LNCAP (cell line): ENCODE measurements around the gene NTM.

Experiments used
- TF ChIP-seq, protein P1 (sequence below): fragments of 450-650 bp; IDR thresholded peaks from 2 replicates; pipeline ENCODE4 v1.5.1; 2017; ENCODE audit warnings: mild to moderate bottlenecking

NTM gene

DNA sequence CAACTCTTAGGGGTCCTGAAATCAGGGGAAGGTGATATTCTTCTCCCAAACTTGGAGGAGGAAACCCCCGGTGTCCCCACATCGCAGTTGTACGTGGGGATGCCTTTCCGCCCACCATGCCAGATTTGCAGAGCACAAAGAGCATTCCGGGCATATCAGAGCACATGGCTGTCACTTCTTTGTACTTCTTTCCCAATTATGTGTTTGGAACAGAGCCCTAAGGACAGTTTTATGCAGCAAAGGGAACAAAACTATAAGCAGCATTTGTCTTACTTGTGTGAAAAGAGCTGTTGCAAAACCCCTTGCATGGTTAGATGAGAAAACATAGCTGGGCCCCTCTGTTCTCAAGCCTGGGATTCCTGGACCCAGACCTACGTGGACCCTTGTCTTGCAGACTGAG lies 41.2 kb downstream of the NTM start:
- TF ChIP-seq, protein P1, sequence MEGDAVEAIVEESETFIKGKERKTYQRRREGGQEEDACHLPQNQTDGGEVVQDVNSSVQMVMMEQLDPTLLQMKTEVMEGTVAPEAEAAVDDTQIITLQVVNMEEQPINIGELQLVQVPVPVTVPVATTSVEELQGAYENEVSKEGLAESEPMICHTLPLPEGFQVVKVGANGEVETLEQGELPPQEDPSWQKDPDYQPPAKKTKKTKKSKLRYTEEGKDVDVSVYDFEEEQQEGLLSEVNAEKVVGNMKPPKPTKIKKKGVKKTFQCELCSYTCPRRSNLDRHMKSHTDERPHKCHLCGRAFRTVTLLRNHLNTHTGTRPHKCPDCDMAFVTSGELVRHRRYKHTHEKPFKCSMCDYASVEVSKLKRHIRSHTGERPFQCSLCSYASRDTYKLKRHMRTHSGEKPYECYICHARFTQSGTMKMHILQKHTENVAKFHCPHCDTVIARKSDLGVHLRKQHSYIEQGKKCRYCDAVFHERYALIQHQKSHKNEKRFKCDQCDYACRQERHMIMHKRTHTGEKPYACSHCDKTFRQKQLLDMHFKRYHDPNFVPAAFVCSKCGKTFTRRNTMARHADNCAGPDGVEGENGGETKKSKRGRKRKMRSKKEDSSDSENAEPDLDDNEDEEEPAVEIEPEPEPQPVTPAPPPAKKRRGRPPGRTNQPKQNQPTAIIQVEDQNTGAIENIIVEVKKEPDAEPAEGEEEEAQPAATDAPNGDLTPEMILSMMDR: no peak

DNA sequence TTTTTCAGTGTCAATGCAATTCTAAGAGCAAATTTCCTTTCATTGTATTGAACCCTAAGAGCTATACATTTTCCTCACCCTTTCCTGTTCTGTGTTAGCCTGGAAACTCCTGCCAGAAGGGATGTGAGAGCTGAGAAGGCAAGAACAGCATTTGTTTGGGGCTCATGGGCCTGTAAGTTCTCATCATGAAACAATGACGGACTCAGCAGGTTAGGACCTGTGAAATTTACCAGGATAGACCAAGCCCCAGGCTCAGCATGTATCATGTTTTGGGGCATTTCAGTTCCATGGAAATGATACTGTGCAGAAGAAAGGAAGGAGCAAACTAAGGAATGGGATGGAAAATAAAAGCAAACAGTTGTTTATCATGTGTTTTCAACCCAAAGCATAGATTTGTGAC lies 41.6 kb downstream of the NTM start:
- TF ChIP-seq, protein P1: no peak

DNA sequence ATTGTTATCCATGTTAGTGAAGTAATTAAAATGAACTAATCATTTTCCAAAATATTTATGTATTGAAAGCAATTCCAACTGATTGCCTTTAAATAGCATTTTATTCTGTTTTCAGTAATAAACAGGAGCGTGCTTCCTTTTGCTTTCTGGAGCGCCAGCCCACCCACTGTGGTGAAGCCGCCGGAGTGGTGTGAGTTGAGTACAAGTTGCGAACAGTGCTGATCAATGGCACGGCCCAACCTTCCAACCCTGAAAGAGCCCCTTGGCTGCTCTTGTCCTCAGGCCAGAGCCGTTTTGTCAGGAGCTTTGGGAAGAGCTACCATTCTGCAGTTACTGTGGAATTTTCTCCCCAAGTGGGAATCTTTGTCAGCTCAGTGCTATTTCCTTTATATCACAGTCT lies 42.8 kb downstream of the NTM start:
- TF ChIP-seq, protein P1: no peak

DNA sequence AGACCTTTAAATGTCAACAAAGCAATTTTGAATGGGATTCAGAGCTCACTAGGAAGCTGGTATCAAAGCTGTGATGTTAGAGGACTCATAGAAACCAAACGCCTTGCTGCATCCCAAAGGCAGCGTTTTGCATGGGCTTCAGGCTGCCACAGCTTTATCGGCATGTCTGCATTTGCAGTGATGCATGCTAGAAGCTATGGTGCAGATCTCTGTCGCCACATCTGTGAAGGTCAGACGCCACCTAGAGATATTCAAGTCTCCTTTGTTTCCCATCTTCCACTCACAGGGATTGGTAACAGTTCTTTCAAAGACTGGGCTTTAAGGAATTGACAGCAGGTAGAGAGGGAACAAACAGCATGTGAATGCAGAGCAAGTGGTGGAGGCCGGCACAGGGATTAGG lies 47.8 kb downstream of the NTM start:
- TF ChIP-seq, protein P1: no peak

DNA sequence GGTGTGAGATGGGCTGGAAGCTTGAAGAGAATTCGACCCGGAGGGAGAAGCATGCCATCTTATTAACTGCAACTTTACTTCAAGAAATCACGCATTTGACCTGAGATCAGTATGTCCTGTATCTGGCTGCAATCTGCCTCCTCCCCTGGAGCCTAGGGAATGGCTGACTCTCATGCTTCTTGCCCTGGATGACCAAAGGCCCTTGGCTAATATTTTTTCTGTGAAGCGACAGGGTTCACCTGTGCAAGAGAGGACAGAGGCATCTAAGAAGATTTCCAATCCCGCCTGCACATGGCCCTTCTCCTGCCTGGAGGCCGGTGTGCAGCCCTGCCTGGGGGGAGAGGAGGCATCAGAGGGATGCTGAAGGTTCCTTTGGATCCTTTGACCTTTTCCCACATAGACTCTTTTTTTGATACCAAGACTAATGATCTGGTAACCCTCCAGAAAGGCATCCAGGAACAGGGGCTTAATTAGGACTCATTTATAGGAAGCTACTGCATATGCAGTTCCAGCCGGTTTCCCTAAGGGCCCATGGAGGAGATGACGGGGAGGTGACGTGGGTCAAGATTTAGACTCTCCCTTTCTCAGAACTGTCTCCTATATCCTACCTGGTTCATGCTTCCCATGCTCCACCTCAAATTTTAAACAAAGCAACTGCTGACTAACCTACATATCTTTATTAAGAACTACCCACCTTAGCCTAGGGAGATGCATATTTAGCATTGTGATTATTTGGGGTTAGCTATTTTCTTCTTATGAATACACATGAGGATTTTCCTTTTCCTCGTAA lies 50.8 kb downstream of the NTM start:
- TF ChIP-seq, protein P1: no peak

DNA sequence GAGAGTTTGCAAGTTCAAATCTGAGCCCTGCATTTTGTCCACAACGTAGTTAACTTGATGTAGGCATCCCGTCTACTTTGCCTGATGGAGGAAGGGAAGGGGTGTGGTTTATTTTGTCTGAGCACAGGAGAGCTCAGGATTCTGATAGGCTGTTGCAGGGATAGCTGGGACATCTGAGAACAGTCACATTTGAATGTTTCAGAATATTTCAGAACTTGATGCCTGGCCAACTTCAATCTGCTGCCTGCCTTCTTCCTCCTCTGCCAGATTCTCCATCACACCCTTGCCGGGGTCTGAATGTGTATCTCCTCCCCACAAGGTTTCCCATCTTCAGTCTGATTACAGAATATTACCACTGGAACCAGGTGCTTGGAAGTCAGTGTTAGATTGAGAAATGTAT lies 51.6 kb downstream of the NTM start:
- TF ChIP-seq, protein P1: no peak

DNA sequence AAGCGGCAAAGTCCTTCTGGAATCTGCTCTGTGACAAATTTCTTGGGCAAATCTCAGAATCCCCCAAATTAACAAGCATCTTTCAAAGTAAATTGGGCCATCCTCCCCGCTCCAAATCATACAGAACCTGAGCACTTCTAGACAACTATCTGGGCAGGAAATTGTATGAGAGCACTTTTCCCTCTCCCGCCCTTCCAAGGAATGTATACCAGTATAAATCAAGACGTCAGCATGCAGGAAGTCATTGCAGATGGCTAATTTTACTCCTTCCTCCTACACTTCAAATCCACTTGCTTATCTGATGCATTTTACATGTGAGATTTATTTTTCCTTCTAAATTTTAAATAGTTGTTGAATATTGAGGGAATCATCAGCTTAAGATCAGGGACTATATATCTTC lies 52.1 kb downstream of the NTM start:
- TF ChIP-seq, protein P1: no peak

DNA sequence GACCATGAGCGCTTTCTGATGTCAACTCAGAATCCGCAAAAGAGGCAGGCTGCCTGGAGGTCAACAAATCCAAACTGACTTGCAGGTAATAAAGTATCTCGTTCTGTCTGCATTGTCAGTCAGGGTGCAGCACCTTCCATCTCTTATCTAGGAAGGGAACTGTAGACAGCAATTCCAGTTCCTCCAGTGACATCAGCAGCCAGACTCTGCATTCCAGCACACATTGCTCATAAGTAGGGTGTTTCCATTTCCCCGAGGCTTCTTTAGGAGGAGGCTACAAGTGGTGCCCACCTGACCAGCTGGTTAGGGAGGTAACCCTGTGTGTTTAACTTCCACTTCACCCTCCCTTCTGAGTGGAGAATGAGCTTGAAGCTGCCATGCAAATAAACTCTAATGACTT lies 53.3 kb downstream of the NTM start:
- TF ChIP-seq, protein P1: no peak
